Measurements from ENCODE around the gene DNAJB13. TPM values are rescaled to one million over a fixed set of nuclear protein-coding genes. Genes with fewer than 3 reads are reported as not detected.
A peak's percentile ranks its signal among the peaks of the same experiment; 100 is the strongest.
"Not testable (repeated sequence)": the region's sequence is repeated elsewhere in the genome, so short reads cannot be mapped to it uniquely, and the experiment has no call there.

DNAJB13 gene
- total RNA-seq, 1 donor from 2014 or later: not detected

GRCh38 chr11:73974604-73975478 lies 24.0 kb downstream of the DNAJB13 start:
- no peak for DNase-seq (ENCODE audit: low spot score in 2 of 2)
- FAIRE-seq: no peak

DNA sequence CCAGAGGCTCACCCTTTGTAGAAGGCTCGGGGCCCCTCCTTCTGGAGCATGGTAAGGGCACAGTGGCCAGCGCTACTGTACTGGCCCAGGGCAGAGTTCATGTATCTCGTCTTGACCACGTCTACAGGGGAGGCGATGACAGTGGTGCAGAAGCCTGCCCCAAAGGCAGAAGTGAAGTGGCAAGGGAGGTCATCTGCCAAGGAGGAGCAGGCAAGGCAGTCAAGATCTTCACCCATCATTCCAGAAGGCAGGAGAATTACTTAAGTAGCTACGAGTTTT lies 24.6 kb downstream of the DNAJB13 start:
- DNase-seq (ENCODE audit: low spot score in 2 of 2) (no peak), FAIRE-seq (no peak)

- DNase-seq (ENCODE audit: low spot score in 2 of 2) (no peak), FAIRE-seq (no peak)
These were observed 25.8 kb downstream of the DNAJB13 start for GRCh38 chr11:73976451-73977151.

DNA sequence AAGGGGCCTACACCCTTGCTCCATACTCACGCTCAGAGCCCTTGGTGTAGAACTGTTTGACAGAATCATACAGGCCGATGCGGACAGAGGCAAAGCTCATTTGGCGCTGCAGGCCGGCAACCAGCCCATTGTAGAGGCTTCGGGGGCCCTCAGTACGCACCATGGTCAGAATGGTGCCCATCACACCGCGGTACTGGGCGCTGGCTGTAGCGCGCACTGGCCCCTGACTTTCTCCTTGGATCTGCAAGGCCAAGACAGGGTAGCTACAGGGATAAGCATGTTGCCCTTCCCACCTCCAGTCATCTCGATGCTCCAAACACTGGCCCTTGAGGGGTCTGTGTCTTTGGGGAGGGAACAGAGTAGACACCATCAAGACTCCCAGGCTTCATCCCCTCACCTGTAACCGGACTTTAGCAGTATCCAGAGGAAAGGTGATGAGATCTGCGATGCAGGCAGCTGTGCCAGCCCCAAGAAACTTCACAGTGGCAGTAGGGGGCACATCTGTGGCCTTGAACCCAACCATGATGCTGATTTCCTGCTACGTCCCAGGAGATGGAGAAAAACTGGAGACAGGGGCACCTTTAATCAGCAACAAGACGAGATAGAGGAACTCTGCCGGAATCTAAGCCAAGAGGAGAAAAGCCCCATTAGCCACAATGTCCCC lies 27.2 kb downstream of the DNAJB13 start:
- no peak for FAIRE-seq
- no peak for DNase-seq (ENCODE audit: low spot score in 2 of 2)

GRCh38 chr11:73978576-73979086 lies 27.8 kb downstream of the DNAJB13 start:
- DNase-seq (ENCODE audit: low spot score in 2 of 2) (no peak), FAIRE-seq (no peak)

GRCh38 chr11:73980001-73980961 lies 29.5 kb downstream of the DNAJB13 start:
- DNase-seq (ENCODE audit: low spot score in 2 of 2) (no peak), FAIRE-seq (no peak)

GRCh38 chr11:73981051-73981805 lies 30.4 kb downstream of the DNAJB13 start:
- DNase-seq (ENCODE audit: low spot score in 2 of 2) (no peak), FAIRE-seq (no peak)

DNA sequence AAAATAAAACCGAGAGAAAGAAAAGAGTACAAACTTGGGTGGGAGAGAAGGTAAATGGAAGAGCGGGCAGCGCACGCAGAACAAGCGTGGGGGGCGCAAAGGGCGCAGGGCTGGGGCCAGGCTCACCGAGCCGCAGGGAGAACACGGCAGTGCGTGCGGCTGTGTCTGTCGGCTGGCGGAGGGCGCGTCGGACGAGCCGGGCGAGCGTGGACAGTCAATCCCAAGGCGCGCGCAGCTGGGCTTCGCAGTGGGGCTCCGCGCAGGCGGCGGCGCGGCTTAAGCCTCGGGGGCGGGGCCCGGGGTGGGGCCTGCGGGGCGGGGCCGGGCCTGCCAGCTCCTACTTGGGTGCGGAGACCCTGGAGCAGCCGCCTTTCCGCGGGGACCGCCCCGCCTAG lies 31.8 kb downstream of the DNAJB13 start, which contains the start of gene UCP2:
Gene UCP2, minus strand, starts transcription at position 249 of the 395 bp plus-strand sequence. CDS start 4,465 bp downstream, outside the sequence.
- no peak for FAIRE-seq
- DNase-seq (ENCODE audit: low spot score in 2 of 2): peak; percentile 78 to 82

DNA sequence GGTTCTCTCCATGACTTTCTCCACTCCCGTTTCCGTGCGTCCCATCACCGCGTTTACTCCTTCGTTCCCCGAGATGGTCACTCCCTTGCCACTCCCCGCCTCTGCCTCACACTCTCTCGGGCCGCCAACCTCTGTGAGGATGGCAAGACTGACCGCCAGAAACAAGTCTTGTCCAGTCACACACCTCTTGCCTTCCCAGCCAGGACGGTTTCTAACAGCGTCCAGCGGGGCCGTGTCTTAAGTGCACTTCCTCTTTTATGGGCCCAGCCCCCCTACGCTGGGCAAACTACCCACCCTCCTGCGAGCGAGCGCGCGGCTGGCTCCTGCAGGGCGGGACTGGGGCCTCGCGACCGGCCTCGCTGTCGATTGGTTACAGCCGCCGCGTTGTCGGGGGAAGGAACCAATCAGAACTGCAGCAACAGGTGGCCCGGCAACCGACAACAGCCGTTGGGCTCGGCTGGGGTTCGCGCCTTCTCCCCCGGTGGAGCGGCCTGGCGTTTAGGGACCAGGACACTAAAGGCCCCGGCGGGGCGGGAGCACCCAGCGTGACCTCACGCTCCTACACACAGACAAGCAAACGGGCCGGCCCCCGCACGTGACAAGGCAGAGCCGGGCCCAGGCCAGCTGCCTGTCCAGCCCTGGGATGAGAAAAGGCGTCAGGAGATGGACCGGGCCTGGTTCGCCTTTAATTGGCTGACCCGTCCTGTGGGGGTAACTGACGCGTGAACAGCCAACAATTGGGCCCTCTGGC lies 32.3 kb downstream of the DNAJB13 start:
- FAIRE-seq: no peak
- DNase-seq (ENCODE audit: low spot score in 2 of 2): peak; percentile 95 to 97

GRCh38 chr11:73983741-73984538 lies 33.1 kb downstream of the DNAJB13 start:
- FAIRE-seq: no peak
- DNase-seq (ENCODE audit: low spot score in 2 of 2): no peak

DNA sequence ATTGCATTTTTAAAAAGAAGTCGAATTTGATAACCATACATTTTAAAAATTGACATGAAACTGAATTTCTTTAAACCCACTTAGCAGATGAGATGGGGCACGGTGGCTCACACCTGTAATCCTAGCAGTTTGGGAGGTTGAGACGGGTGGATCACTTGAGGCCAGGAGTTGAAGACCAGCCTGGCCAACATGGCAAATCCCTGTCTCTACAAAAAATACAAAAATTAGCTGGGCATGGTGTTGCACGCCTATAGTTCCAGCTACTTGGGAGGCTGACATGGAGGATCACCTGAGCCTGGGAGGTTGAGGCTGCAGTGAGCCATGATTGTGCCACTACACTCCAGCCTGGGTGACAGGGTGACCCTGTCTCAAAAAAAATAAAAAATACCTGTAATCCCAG lies 34.8 kb downstream of the DNAJB13 start:
- not testable (repeated sequence) for FAIRE-seq; DNase-seq (ENCODE audit: low spot score in 2 of 2)

GRCh38 chr11:73988227-73988626 lies 37.4 kb downstream of the DNAJB13 start:
- no peak for DNase-seq (ENCODE audit: low spot score in 2 of 2)
- FAIRE-seq: no peak

GRCh38 chr11:73989156-73989555 lies 38.3 kb downstream of the DNAJB13 start:
- DNase-seq (ENCODE audit: low spot score in 2 of 2) (no peak), FAIRE-seq (no peak)

DNA sequence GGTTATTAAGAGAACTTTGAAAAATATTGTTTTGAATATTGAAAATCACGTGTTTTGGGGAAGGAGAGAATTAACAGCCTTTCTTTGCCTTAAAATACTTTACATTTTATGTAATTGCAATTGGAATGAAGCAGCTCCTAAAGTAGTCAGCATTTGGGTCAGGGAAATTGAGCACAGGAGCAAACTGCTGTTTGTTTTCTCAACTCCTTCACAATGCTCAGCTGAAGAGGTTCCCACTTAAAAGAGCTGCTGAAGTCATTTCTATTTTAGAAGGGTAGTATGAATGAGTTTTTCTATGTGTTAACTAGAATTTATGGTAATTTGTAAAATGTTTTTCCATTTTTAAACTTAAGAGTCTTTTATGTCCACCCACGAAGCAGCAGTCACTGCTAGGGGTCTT lies 39.9 kb downstream of the DNAJB13 start:
- DNase-seq (ENCODE audit: low spot score in 2 of 2) (no peak), FAIRE-seq (no peak)

DNA sequence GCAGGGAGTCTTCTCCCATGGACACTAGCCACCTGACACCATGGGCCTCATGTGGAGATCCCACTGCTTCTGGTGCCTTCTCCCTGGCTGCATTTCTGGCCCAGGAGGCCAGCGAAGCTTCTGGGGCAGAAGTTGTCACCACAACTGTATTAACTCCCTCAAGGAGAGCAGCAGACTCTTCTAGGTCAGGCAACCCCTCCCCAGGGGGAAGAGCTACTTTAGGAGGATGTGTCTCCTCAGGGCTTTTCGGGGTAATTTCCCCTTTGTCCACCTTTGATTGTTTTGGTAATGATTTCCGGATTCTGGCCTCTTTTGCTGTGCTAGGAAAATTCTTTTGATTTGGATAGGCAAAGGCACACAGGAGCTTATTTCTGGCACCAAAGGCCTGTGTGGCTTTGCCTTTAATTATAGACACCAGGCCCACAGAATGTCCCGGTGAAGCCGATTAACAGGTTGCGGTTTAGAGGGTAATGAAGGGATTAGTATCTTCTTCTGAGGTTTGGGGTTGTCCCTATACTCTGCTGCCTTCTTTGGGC lies 40.7 kb downstream of the DNAJB13 start:
- no peak for FAIRE-seq
- no peak for DNase-seq (ENCODE audit: low spot score in 2 of 2)

- FAIRE-seq: no peak
- no peak for DNase-seq (ENCODE audit: low spot score in 2 of 2)
These were observed 44.4 kb downstream of the DNAJB13 start for GRCh38 chr11:73995247-73995646.

DNA sequence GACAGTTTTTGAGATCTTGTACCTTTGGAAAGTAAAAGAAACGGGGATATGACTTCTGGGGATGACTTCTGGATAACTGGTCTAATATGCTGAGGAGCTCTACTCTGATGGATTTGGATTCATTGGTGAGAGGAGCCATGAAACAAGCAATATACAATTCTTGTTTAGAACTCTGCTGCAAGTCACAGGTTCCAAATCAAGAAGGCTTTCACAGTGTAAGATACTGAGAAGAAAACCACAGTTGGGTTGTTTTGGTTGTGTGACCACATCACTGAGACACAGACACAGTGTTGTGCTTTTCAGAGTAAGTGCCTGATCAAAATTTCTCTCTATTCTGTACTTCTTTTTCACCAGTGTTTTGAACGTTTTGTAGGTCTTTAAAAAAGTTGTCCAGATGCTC lies 44.9 kb downstream of the DNAJB13 start:
- DNase-seq (ENCODE audit: low spot score in 2 of 2): no peak
- no peak for FAIRE-seq

All from frontal cortex (tissue), 4 donors.